HepG2 (cell line): ENCODE results near the gene RNF17.

ENCODE experiments used
- ETV6 ChIP-seq: sonication (generic); formaldehyde crosslinking; conservative IDR thresholded peaks from 2 replicates; pipeline ENCODE4 v1.4.0; 2020; ENCODE audit warnings: missing genetic modification reagents
- EZH2 ChIP-seq: conservative IDR thresholded peaks from 2 replicates; pipeline ENCODE4 v1.6.1; 2012; ENCODE audit warnings: mild to moderate bottlenecking, low read depth, low read length, moderate library complexity
- PHF20 ChIP-seq: sonication (generic); formaldehyde crosslinking; IDR thresholded peaks from 2 replicates; pipeline ENCODE4 v1.5.0; 2020; ENCODE audit warnings: mild to moderate bottlenecking, missing genetic modification reagents

DNA sequence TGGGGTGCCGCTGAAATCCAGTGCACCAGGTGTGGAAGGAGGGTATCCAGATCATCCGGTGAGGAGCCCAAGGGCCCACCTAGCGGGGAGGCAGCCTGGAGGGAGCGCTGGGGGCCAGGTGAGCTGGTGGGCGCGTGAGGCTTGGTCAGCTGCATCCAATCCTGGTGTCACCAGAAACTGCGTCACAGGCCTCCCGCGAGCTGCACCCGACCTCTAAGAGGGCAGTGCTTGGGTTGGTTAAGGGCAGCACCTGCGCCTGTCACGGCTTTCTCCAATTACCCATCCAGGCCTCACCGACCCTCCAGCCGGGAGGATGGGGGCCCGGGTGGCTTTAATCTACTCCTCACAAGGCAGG, 284 bp downstream of the RNF17 start:
- TF ChIP-seq ETV6 (CRISPR knock-in tag) (no peak), EZH2 (no peak), PHF20 (CRISPR knock-in tag) (no peak)
